ENCODE data around the gene RPL13. TPM values are rescaled to one million over a fixed set of nuclear protein-coding genes. Genes with fewer than 3 reads are reported as not detected.
"Not testable (repeated sequence)": the region's sequence is repeated elsewhere in the genome, so short reads cannot be mapped to it uniquely, and the experiment has no call there.

The RPL13 gene
- total RNA-seq, 1 donor from 2014 or later, result 1,914 TPM

- no peaks in the 10 kb centered on the region for H3K36me3 ChIP-seq
- Mint-ChIP-seq H3K27ac (no peak overlapping the region), H3K4me3 (no peak overlapping the region), H3K4me1 (peaks cover 23% of the 10 kb centered on the region), H3K9me3 (no peaks in the 10 kb centered on the region), H3K36me3 (peaks cover 3% of the 10 kb centered on the region), H3K27me3 (ENCODE audit: insufficient read depth, low read depth) (peaks cover 11% of the 10 kb centered on the region)
- H3K27me3 ChIP-seq, result no peaks in the 10 kb centered on the region
- H3F3A ChIP-seq (ENCODE audit: low read depth), result peaks cover 43% of the 10 kb centered on the region
- no peak for DNase-seq (ENCODE audit: low spot score)
- H3K4me2 ChIP-seq, result no peak overlapping the region
- H4K20me1 ChIP-seq (ENCODE audit: low read depth), result peaks cover 39% of the 10 kb centered on the region
- no peaks in the 10 kb centered on the region for H3K9me3 ChIP-seq (ENCODE audit: low read depth)
- H3K4me3 ChIP-seq, result no peak overlapping the region
- no peak overlapping the region for H3K27ac ChIP-seq
- no peak for TF ChIP-seq EZH2phosphoT487 (IDR thresholded peaks at IDR 0.05)
- no peak for TF ChIP-seq EZH2 (IDR thresholded peaks at IDR 0.05)
- no peak for TF ChIP-seq CTCF (IDR thresholded peaks at IDR 0.05)
- peaks cover 4% of the 10 kb centered on the region for H3K79me2 ChIP-seq (ENCODE audit: low read depth)
- peaks cover 30% of the 10 kb centered on the region for H3K4me1 ChIP-seq
- no peak overlapping the region for H3K9ac ChIP-seq
- no peak overlapping the region for H2AFZ ChIP-seq (replicated peaks)
These were observed 7.4 kb downstream of the RPL13 start for GRCh38 chr16:89567656-89568594.

- Histone ChIP-seq H4K20me1 (ENCODE audit: low read depth) (peaks cover 21% of the 10 kb centered on the region), H3F3A (ENCODE audit: low read depth) (peaks cover 30% of the 10 kb centered on the region), H3K79me2 (ENCODE audit: low read depth) (no peaks in the 10 kb centered on the region), H3K4me2 (no peak overlapping the region), H2AFZ (replicated peaks) (no peak overlapping the region), H3K36me3 (no peaks in the 10 kb centered on the region), H3K27me3 (peaks cover 14% of the 10 kb centered on the region), H3K4me3 (no peak overlapping the region), H3K9ac (no peak overlapping the region), H3K27ac (no peak overlapping the region), H3K9me3 (ENCODE audit: low read depth) (no peaks in the 10 kb centered on the region), H3K4me1 (peaks cover 17% of the 10 kb centered on the region)
- Mint-ChIP-seq H3K36me3 (no peaks in the 10 kb centered on the region), H3K9me3 (no peaks in the 10 kb centered on the region), H3K27ac (no peak overlapping the region), H3K4me3 (no peak overlapping the region), H3K27me3 (ENCODE audit: insufficient read depth, low read depth) (peaks cover 20% of the 10 kb centered on the region), H3K4me1 (peaks cover 17% of the 10 kb centered on the region)
- DNase-seq (ENCODE audit: low spot score), result no peak
- TF ChIP-seq EZH2phosphoT487 (IDR thresholded peaks at IDR 0.05) (no peak), EZH2 (IDR thresholded peaks at IDR 0.05) (no peak), CTCF (IDR thresholded peaks at IDR 0.05) (no peak)
These were observed 9.2 kb downstream of the RPL13 start for GRCh38 chr16:89569506-89570341.

GRCh38 chr16:89570342-89570923 is 10.0 kb downstream of the RPL13 start:
- no peak overlapping the region for H3K27ac Mint-ChIP-seq
- H3K4me1 ChIP-seq, result peaks cover 14% of the 10 kb centered on the region
- no peak overlapping the region for H3K27ac ChIP-seq
- no peak overlapping the region for H3K4me3 Mint-ChIP-seq
- no peak overlapping the region for H3K4me2 ChIP-seq
- H4K20me1 ChIP-seq (ENCODE audit: low read depth), result peaks cover 14% of the 10 kb centered on the region
- no peaks in the 10 kb centered on the region for H3K79me2 ChIP-seq (ENCODE audit: low read depth)
- peaks cover 24% of the 10 kb centered on the region for H3K27me3 Mint-ChIP-seq (ENCODE audit: insufficient read depth, low read depth)
- peaks cover 23% of the 10 kb centered on the region for H3F3A ChIP-seq (ENCODE audit: low read depth)
- peaks cover 13% of the 10 kb centered on the region for H3K4me1 Mint-ChIP-seq
- no peaks in the 10 kb centered on the region for H3K9me3 ChIP-seq (ENCODE audit: low read depth)
- peaks cover 21% of the 10 kb centered on the region for H3K27me3 ChIP-seq
- H3K9me3 Mint-ChIP-seq, result no peaks in the 10 kb centered on the region
- H2AFZ ChIP-seq (replicated peaks), result no peak overlapping the region
- no peak for DNase-seq (ENCODE audit: low spot score)
- H3K9ac ChIP-seq, result no peak overlapping the region
- H3K4me3 ChIP-seq, result no peak overlapping the region
- no peaks in the 10 kb centered on the region for H3K36me3 ChIP-seq
- no peaks in the 10 kb centered on the region for H3K36me3 Mint-ChIP-seq
- TF ChIP-seq CTCF (IDR thresholded peaks at IDR 0.05), result no peak
- no peak for TF ChIP-seq EZH2 (IDR thresholded peaks at IDR 0.05)
- no peak for TF ChIP-seq EZH2phosphoT487 (IDR thresholded peaks at IDR 0.05)

GRCh38 chr16:89570983-89571598 is 10.6 kb downstream of the RPL13 start:
- H2AFZ ChIP-seq (replicated peaks); H3K27ac Mint-ChIP-seq; H4K20me1 ChIP-seq (ENCODE audit: low read depth); H3K4me1 ChIP-seq; H3K36me3 ChIP-seq; H3K9me3 ChIP-seq (ENCODE audit: low read depth); H3K4me2 ChIP-seq; H3K79me2 ChIP-seq (ENCODE audit: low read depth); H3K9me3 Mint-ChIP-seq; H3K4me3 Mint-ChIP-seq; H3K4me3 ChIP-seq; H3K27ac ChIP-seq; H3K9ac ChIP-seq; DNase-seq (ENCODE audit: low spot score); H3K36me3 Mint-ChIP-seq: not testable (repeated sequence)
- Mint-ChIP-seq H3K4me1 (peaks cover 10% of the 10 kb centered on the region), H3K27me3 (ENCODE audit: insufficient read depth, low read depth) (peaks cover 24% of the 10 kb centered on the region)
- Histone ChIP-seq H3F3A (ENCODE audit: low read depth) (peaks cover 16% of the 10 kb centered on the region), H3K27me3 (peaks cover 28% of the 10 kb centered on the region)

All from neural progenitor cell (in vitro differentiated cells).